Tibial nerve (tissue), 4 donors: Measurements from ENCODE around the gene LAMB1.

Source experiments
- CTCF ChIP-seq, 5 experiments: fragments of 200-600 bp in 3 of 5; fragments of 450-650 bp in 2 of 5; sonication (generic) in 3 of 5; IDR thresholded peaks; one replicate each; pipeline ENCODE4 v1.5.1; 2016 to 2019; ENCODE audit warnings: antibody characterized with exemption in 5 of 5, mild to moderate bottlenecking in 3 of 5, moderate library complexity in 2 of 5
- EP300 ChIP-seq, 2 donors: sonication (generic); formaldehyde crosslinking; IDR thresholded peaks; one replicate each; pipeline ENCODE4 v1.6.1; 2017; ENCODE audit warnings: antibody characterized with exemption in 2 of 2, mild to moderate bottlenecking in 1 of 2
- POLR2A ChIP-seq, 2 donors: fragments of 450-650 bp; IDR thresholded peaks; one replicate each; pipeline ENCODE4 v1.6.1; 2017; ENCODE audit warnings: antibody characterized with exemption in 2 of 2, mild to moderate bottlenecking in 2 of 2, moderate library complexity in 2 of 2

GRCh38 chr7:107946451-107946850 lies 56.5 kb downstream of the LAMB1 start:
- TF ChIP-seq POLR2A (IDR thresholded peaks at IDR 0.05), result no peak
- no peak for TF ChIP-seq CTCF (IDR thresholded peaks at IDR 0.05)
- no peak for TF ChIP-seq EP300 (IDR thresholded peaks at IDR 0.05)
